HepG2 (cell line): ENCODE measurements around the gene PLSCR4. TPM values are rescaled to one million over a fixed set of nuclear protein-coding genes. Genes with fewer than 3 reads are reported as not detected.

Experiments used
- ATAC-seq: fragments of 200-7000 bp; cut with Tn5 transposase; 3 replicates; pipeline ENCODE4 v1.9.1; 2020; ENCODE audit warnings: mild to moderate bottlenecking, moderate library complexity
- BruUV-seq: library from RNA; stranded (reverse); fragments of 400-500 nt; replicated peaks from 2 replicates; lab custom pipeline; 2021; lab: Mats Ljungman, UMichigan
- CTCF ChIA-PET: fragments of 300-600 bp; formaldehyde crosslinking; extraction: SDS; loops from one replicate; lab custom pipeline; 2021; ENCODE audit warnings: low total read pairs, inconsistent platforms, low intra/inter-chr PET ratio; lab: Yijun Ruan, JAX
- POLR2A ChIA-PET: fragments of 350-600 bp; sonication (Branson Sonifier 250); formaldehyde crosslinking; loops from one replicate; lab custom pipeline; 2020; ENCODE audit warnings: antibody characterized with exemption, inconsistent platforms; lab: Yijun Ruan, JAX
- DNase-seq: peaks from one replicate; pipeline ENCODE4 v3.0.0-alpha.2; 2015; ENCODE audit warnings: low spot score
- FAIRE-seq: peaks from 3 replicates; lab custom pipeline; 2011; peaks lifted over from hg19 to GRCh38; lab: Jason Lieb, UNC
- H2AFZ ChIP-seq: one replicate; pipeline ENCODE4 v1.6.1; 2011; ENCODE audit warnings: low read length, inconsistent platforms
- H3K27ac ChIP-seq: fragments of 300-600 bp; 3 replicates; pipeline ENCODE4 v1.8.0; 2011; ENCODE audit warnings: mixed run types, mild to moderate bottlenecking, mixed read lengths, low read length, inconsistent platforms; ENCODE audit not compliant: insufficient read depth; ENCODE audit errors: extremely low read length
- H3K27me3 ChIP-seq, 2 experiments: fragments of 200-600 bp in 1 of 2; 2 replicates in 1 of 2; 3 replicates in 1 of 2; pipeline versions ENCODE4 v1.6.0 to v1.8.0; 2011; ENCODE audit warnings: low read length in 2 of 2, mild to moderate bottlenecking in 2 of 2, moderate library complexity in 2 of 2, inconsistent platforms in 1 of 2; ENCODE audit not compliant: insufficient read depth in 2 of 2, control insufficient read depth in 1 of 2
- H3K36me3 ChIP-seq, 2 experiments: fragments of 200-600 bp in 1 of 2; replicated peaks in 1 of 2; 2 replicates in 1 of 2; 3 replicates in 1 of 2; pipeline versions ENCODE4 v1.5.1 to v1.8.0; 2011; ENCODE audit warnings: low read length in 2 of 2, inconsistent platforms in 1 of 2; ENCODE audit not compliant: insufficient read depth in 2 of 2, control insufficient read depth in 1 of 2
- H3K4me1 ChIP-seq: 2 replicates; pipeline ENCODE4 v1.5.1; 2012; ENCODE audit warnings: low read length, inconsistent platforms; ENCODE audit not compliant: insufficient read depth
- H3K4me2 ChIP-seq: 2 replicates; pipeline ENCODE4 v1.6.0; 2011; ENCODE audit warnings: low read depth, low read length, inconsistent platforms
- H3K4me3 ChIP-seq, 3 experiments: fragments of 200-600 bp in 1 of 3; sonication (generic), shearing (Covaris generic) in 1 of 3; replicated peaks in 1 of 3; 2 replicates each; pipeline ENCODE4 v1.5.1; 2011 to 2016; ENCODE audit warnings: low read length in 3 of 3, inconsistent platforms in 2 of 3, low read depth in 2 of 3, mild to moderate bottlenecking in 2 of 3, control low read depth in 1 of 3, mixed read lengths in 1 of 3; ENCODE audit not compliant: insufficient read depth in 1 of 3
- H3K79me2 ChIP-seq: one replicate; pipeline ENCODE4 v1.6.1; 2011; ENCODE audit warnings: low read length, inconsistent platforms; ENCODE audit not compliant: insufficient read depth
- H3K9ac ChIP-seq: 2 replicates; pipeline ENCODE4 v1.6.0; 2011; ENCODE audit warnings: mild to moderate bottlenecking, low read depth, low read length, inconsistent platforms; ENCODE audit not compliant: insufficient read depth
- H3K9me3 ChIP-seq: 2 replicates; pipeline ENCODE4 v1.5.1; 2012; ENCODE audit warnings: mild to moderate bottlenecking, low read length
- H4K20me1 ChIP-seq: 2 replicates; pipeline ENCODE4 v1.6.0; 2011; ENCODE audit warnings: inconsistent platforms, mild to moderate bottlenecking, low read length, moderate library complexity; ENCODE audit not compliant: insufficient read depth
- BCL6 ChIP-seq: IDR thresholded peaks from 2 replicates; pipeline ENCODE4 v1.6.1; 2016; ENCODE audit warnings: missing genetic modification reagents, missing compliant biosample characterization
- BORCS8-MEF2B ChIP-seq: sonication (generic); formaldehyde crosslinking; IDR thresholded peaks from 2 replicates; pipeline ENCODE4 v1.8.0; 2022; ENCODE audit warnings: mild to moderate bottlenecking, missing genetic modification reagents
- HNRNPL ChIP-seq: fragments of 200-400 bp; formaldehyde crosslinking; IDR thresholded peaks from 2 replicates; pipeline ENCODE4 v1.6.1; 2017; ENCODE audit warnings: mild to moderate bottlenecking, low read depth, low read length
- MED8 ChIP-seq: sonication (generic); formaldehyde crosslinking; IDR thresholded peaks from 2 replicates; pipeline ENCODE4 v1.8.1; 2023; ENCODE audit warnings: mild to moderate bottlenecking, missing genetic modification reagents; ENCODE audit not compliant: insufficient replicate concordance
- MXD3 ChIP-seq: IDR thresholded peaks from 2 replicates; pipeline ENCODE4 v1.6.1; 2016; ENCODE audit warnings: mild to moderate bottlenecking, missing biosample characterization, missing genetic modification reagents
- MXI1 ChIP-seq: IDR thresholded peaks from 3 replicates; pipeline ENCODE4 v1.6.1; 2012; ENCODE audit warnings: low read depth, low read length, inconsistent platforms, borderline replicate concordance
- NR1H2 ChIP-seq: sonication (generic); formaldehyde crosslinking; IDR thresholded peaks from 2 replicates; pipeline ENCODE4 v1.8.1; 2022; ENCODE audit warnings: low read depth, missing genetic modification reagents, borderline replicate concordance
- PHF20 ChIP-seq: sonication (generic); formaldehyde crosslinking; IDR thresholded peaks from 2 replicates; pipeline ENCODE4 v1.5.0; 2020; ENCODE audit warnings: mild to moderate bottlenecking, missing genetic modification reagents
- SRY ChIP-seq: sonication (generic); formaldehyde crosslinking; IDR thresholded peaks from 2 replicates; pipeline ENCODE4 v1.8.0; 2022; ENCODE audit warnings: mild to moderate bottlenecking, missing genetic modification reagents
- TARDBP ChIP-seq: sonication (generic); formaldehyde crosslinking; IDR thresholded peaks from 2 replicates; pipeline ENCODE4 v1.8.0; 2022; ENCODE audit warnings: mild to moderate bottlenecking, missing genetic modification reagents
- TEAD3 ChIP-seq: optimal IDR thresholded peaks from 2 replicates; pipeline ENCODE3; 2016; ENCODE audit warnings: borderline replicate concordance
- ZNF558 ChIP-seq: sonication (generic); formaldehyde crosslinking; IDR thresholded peaks from 2 replicates; pipeline ENCODE4 v1.9.0; 2022; ENCODE audit warnings: mild to moderate bottlenecking, missing genetic modification reagents, borderline replicate concordance
- ZNF713 ChIP-seq: sonication (generic); formaldehyde crosslinking; IDR thresholded peaks from 2 replicates; pipeline ENCODE4 v1.4.0; 2020; ENCODE audit warnings: mild to moderate bottlenecking, missing genetic modification reagents
- ZNF772 ChIP-seq: sonication (generic); formaldehyde crosslinking; IDR thresholded peaks from 2 replicates; pipeline ENCODE4 v1.5.0; 2020; ENCODE audit warnings: mild to moderate bottlenecking, missing genetic modification reagents
- ZUFSP ChIP-seq: sonication (generic); formaldehyde crosslinking; IDR thresholded peaks from 2 replicates; pipeline ENCODE4 v1.9.0; 2021; ENCODE audit warnings: missing genetic modification reagents, mild to moderate bottlenecking, borderline replicate concordance
- in situ Hi-C: cut with HindIII; loops from 2 replicates; pipeline ENCODE4 v1.10.0; 2017; ENCODE audit warnings: low pct_unique_long_range_greater_than_20kb; ENCODE audit not compliant: extremely low pct_ligation_motif_present
- intact Hi-C: fragments of 100-400 bp; cut with micrococcal nuclease; formaldehyde crosslinking; loops from one replicate; pipeline ENCODE4 v1.10.0; 2022; ENCODE audit not compliant: unreplicated experiment
- polyA plus RNA-seq, 8 experiments: library from polyadenylated mRNA; depleted of rRNA in 3 of 8; stranded (reverse) in 7 of 8; unstranded in 1 of 8; fragments of >200 nt; fragmentation: Illumina TruSeq in 4 of 8; extraction: Trizol in 4 of 8; gene quantifications; 2 replicates each; pipeline versions ENCODE4 v1.2.1 to v1.2.3, GENCODE V29; 2011 to 2016; ENCODE audit warnings: low read depth in 4 of 8, missing spikeins in 1 of 8, mixed read lengths in 1 of 8; ENCODE audit not compliant: insufficient read depth in 1 of 8
- total RNA-seq, 5 experiments: library from RNA; depleted of rRNA; stranded (reverse); fragments of >200 nt; fragmentation: Illumina TruSeq; extraction: Trizol; gene quantifications; 2 replicates each; pipeline ENCODE4 v1.2.3, GENCODE V29; 2016; ENCODE audit warnings: low read depth in 1 of 5
- TF ChIP-seq, protein P1 (sequence below): sonication (generic); formaldehyde crosslinking; IDR thresholded peaks from 2 replicates; pipeline ENCODE4 v1.5.0; 2020; ENCODE audit warnings: missing genetic modification reagents, mild to moderate bottlenecking, borderline replicate concordance
- TF ChIP-seq, protein P2 (sequence below): IDR thresholded peaks from 2 replicates; pipeline ENCODE4 v1.6.1; 2016; ENCODE audit warnings: missing genetic modification reagents, missing compliant biosample characterization

PLSCR4 gene
- total and polyA plus RNA-seq, 2 of the 13 experiments (the other 11 are each of a cell fraction or from before 2014, with no cell fraction given): 1.5 to 59.0 TPM

GRCh38 chr3:146203776-146204175, 47.1 kb downstream of the PLSCR4 start:
- CTCF ChIA-PET: no interaction called here
- DNase-seq: no peak
- Histone ChIP-seq H3K4me1 (no peaks in the 10 kb centered on the region), H3K4me3 (no peak overlapping the region), H3K36me3 (peaks cover 3 to 10% of the 10 kb centered on the region in 2 experiments; a peak in 4 of 5 replicates)
- intact Hi-C loops: no loop called here
- FAIRE-seq: no peak
- no peak for TF ChIP-seq NR1H2 (CRISPR knock-in tag)
- no peak for TF ChIP-seq TARDBP (CRISPR knock-in tag)
- no peak for TF ChIP-seq ZNF772
- no peak for TF ChIP-seq PHF20 (CRISPR knock-in tag)
- TF ChIP-seq SRY (CRISPR knock-in tag): no peak
- TF ChIP-seq BORCS8-MEF2B: no peak
- no peak for TF ChIP-seq BCL6
- no peak for TF ChIP-seq HNRNPL
- TF ChIP-seq, protein P1, sequence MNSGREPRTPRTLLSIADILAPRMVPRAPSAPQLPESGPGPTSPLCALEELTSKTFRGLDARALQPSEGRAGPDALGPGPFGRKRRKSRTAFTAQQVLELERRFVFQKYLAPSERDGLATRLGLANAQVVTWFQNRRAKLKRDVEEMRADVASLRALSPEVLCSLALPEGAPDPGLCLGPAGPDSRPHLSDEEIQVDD (CRISPR knock-in tag): no peak
- TF ChIP-seq MXI1: no peak
- no peak for TF ChIP-seq ZNF713
- no peak for TF ChIP-seq TEAD3 (CRISPR knock-in tag)
- no peak for TF ChIP-seq ZUFSP (CRISPR knock-in tag)
- TF ChIP-seq ZNF558 (CRISPR knock-in tag): no peak
- TF ChIP-seq MED8: no peak
- TF ChIP-seq MXD3 (CRISPR knock-in tag): no peak
- TF ChIP-seq, protein P2, sequence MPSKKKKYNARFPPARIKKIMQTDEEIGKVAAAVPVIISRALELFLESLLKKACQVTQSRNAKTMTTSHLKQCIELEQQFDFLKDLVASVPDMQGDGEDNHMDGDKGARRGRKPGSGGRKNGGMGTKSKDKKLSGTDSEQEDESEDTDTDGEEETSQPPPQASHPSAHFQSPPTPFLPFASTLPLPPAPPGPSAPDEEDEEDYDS (CRISPR knock-in tag): no peak
- TF ChIP-seq, all 625 proteins: peak for 0
- Histone ChIP-seq H4K20me1 (peaks cover 4% of the 10 kb centered on the region; the same call in 1 of the 2 replicates), H3K4me2 (no peak overlapping the region), H3K9me3 (no peaks in the 10 kb centered on the region), H3K27me3 (no peaks in the 10 kb centered on the region), H3K9ac (no peak overlapping the region), H2AFZ (no peak overlapping the region), H3K27ac (no peak overlapping the region), H3K79me2 (no peaks in the 10 kb centered on the region)
- ATAC-seq: no peak
- BruUV-seq: no TSS peak
- POLR2A ChIA-PET: no interaction called here
- in situ Hi-C loops: no loop called here
